NT2/D1 (cell line): ENCODE measurements around the gene DNAJC25.

Experiments
- DNase-seq: peaks from one replicate; pipeline ENCODE4 v3.0.0-alpha.2; 2011; ENCODE audit warnings: low read depth, low spot score
- H3K27me3 ChIP-seq: 2 replicates; pipeline ENCODE4 v1.6.0; 2011; ENCODE audit warnings: mild to moderate bottlenecking; ENCODE audit not compliant: insufficient read length, insufficient read depth
- H3K36me3 ChIP-seq: 2 replicates; pipeline ENCODE4 v1.6.1; 2011; ENCODE audit warnings: mild to moderate bottlenecking, low read length, mixed read lengths; ENCODE audit not compliant: insufficient read depth, insufficient read length
- H3K4me1 ChIP-seq: 2 replicates; pipeline ENCODE4 v1.5.1; 2011; ENCODE audit not compliant: insufficient read depth, insufficient read length
- H3K4me3 ChIP-seq: 2 replicates; pipeline ENCODE4 v1.5.1; 2011; ENCODE audit warnings: low read depth; ENCODE audit not compliant: insufficient read length
- H3K9ac ChIP-seq: 2 replicates; pipeline ENCODE4 v1.6.0; 2011; ENCODE audit warnings: low read depth; ENCODE audit not compliant: insufficient read length
- H3K9me3 ChIP-seq: 2 replicates; pipeline ENCODE4 v1.5.1; 2011; ENCODE audit warnings: mild to moderate bottlenecking, low read length; ENCODE audit not compliant: insufficient read depth
- SUZ12 ChIP-seq: IDR thresholded peaks from 2 replicates; pipeline ENCODE4 v1.6.1; 2011; ENCODE audit not compliant: insufficient read length, insufficient read depth; ENCODE audit errors: extremely low read depth
- YY1 ChIP-seq: IDR thresholded peaks from 2 replicates; pipeline ENCODE4 v1.6.1; 2011; ENCODE audit not compliant: insufficient read length, insufficient read depth
- ZNF274 ChIP-seq: IDR thresholded peaks from 2 replicates; pipeline ENCODE4 v1.6.1; 2011; ENCODE audit warnings: mild to moderate bottlenecking, low read depth, low read length

Gene DNAJC25

DNA sequence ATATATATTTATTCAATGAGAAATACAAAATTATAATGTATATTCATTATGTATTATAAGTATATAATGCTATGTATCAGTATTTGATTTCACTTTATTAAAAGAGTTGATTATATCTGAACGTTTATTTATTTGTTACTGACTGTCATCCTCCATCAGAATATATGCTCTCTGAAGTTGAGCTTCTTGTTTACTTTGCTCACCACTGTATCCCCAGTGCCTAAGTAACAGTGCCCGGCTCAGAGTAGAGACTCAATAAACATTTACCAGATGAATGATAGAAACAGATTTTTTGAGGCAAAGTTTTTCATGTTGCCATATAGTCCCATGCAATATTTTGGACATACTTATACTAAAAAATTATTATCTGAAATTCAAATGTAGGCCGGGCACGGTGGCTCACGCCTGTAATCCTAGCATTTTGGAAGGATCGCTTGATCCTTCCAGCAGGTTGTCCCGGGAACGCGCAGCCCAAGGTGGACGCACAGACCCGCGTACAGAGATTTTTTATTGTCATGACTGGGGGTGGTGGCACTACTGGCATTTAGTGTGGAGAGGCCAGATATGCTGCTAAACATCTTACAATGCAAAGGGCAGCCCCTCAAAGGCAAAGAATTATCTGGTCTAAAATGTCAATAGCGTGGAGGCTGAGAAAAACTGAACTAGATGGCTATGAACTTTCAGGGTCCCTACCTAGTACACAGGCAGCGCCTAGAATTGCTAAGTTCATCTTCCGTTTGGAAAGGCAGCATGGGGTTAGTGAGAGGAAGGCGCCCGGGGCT lies 761 bp upstream of the DNAJC25 start:
- H3K9me3 ChIP-seq: no peaks in the 10 kb centered on the region
- H3K4me3 ChIP-seq: peak overlapping the region; percentile 98
- H3K9ac ChIP-seq: peak overlapping the region; percentile 88
- H3K36me3 ChIP-seq: peaks cover 19% of the 10 kb centered on the region
- DNase-seq: no peak
- no peaks in the 10 kb centered on the region for H3K4me1 ChIP-seq
- no peaks in the 10 kb centered on the region for H3K27me3 ChIP-seq
- TF ChIP-seq SUZ12 (no peak), ZNF274 (no peak), YY1 (no peak)

DNA sequence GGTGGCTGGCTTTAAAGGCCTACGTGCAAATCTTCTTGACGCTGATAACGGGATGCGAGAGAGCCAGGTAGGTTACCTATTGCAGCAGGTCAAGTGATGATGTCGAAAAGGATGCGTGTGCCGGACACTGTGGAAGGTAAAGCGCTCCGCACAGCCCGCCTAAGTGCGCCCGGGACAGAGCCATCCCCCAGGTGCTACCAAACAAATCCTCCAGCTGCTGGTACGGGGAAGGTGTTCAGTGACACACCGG lies 245 bp upstream of the DNAJC25 start:
- Histone ChIP-seq H3K4me1 (no peaks in the 10 kb centered on the region), H3K9ac (peak overlapping the region; percentile 88), H3K36me3 (peaks cover 19% of the 10 kb centered on the region), H3K9me3 (no peaks in the 10 kb centered on the region), H3K27me3 (no peaks in the 10 kb centered on the region), H3K4me3 (peak overlapping the region; percentile 98)
- DNase-seq: no peak
- TF ChIP-seq YY1 (no peak), SUZ12 (no peak), ZNF274 (no peak)

DNA sequence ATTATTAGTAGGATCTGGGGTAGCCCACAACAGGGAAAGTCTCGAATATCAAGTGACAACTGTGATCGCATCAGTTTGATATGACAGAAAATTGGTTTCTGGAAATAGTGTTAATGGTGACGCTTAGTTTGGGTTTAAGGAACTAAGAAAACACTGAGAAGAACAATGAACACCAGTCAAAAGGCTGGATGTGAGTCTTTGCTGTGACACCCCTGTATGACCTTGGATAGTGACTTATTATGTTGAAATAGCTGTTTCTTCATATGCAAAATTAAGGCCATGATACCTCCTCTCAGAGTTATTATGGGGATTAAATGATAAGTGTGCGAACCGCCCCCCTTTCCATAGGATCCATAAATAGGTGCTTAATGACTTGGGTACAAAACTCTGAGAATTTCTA lies 926 bp downstream of the DNAJC25 start:
- no peak for TF ChIP-seq SUZ12
- no peak for TF ChIP-seq YY1
- no peak for TF ChIP-seq ZNF274
- Histone ChIP-seq H3K4me3 (peak overlapping the region; percentile 98), H3K27me3 (no peaks in the 10 kb centered on the region), H3K36me3 (peaks cover 20% of the 10 kb centered on the region), H3K4me1 (no peaks in the 10 kb centered on the region), H3K9ac (peak overlapping the region; percentile 98), H3K9me3 (0 out of 2 replicates have a peak, but pooled peaks cover 7% of the 10 kb centered on the region)
- DNase-seq: no peak

DNA sequence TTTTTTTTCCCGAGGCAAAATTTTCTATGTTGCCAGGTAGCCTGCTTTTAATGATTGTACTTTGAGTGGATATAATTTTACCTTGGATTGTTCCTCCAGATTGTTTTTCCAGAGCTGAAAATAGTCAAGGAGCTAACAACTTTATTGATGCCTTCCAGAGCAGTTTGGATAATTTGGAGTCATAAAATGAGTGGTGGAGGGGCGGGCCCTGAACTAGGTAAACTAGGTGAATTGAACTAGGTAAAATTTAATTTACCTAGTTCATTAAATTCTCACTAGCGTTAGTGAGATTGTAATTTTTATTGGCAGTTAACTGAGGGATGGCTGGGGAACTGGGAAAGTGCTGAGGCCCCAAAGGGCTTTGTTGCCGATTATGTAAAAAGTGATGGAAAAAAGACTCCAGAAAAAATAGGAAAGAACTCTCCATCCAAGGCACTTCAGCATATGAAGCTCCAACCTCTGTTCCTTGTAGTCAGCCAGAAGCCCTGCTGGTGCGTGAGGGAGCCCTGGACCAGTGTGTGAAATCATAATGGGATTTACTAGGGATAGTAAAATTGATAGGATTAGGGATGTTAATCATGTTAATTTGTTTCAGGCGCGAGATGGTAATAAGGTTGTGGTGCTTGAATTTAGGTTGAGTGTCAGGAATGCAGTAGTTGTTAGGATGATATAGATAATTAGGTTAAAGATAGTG lies 1.7 kb downstream of the DNAJC25 start:
- peaks cover 22% of the 10 kb centered on the region for H3K36me3 ChIP-seq
- no peaks in the 10 kb centered on the region for H3K4me1 ChIP-seq
- H3K4me3 ChIP-seq: no peak overlapping the region
- H3K27me3 ChIP-seq: no peaks in the 10 kb centered on the region
- peak overlapping the region; percentile 98 for H3K9ac ChIP-seq
- TF ChIP-seq YY1: no peak
- no peak for TF ChIP-seq ZNF274
- no peak for TF ChIP-seq SUZ12
- H3K9me3 ChIP-seq: peaks cover 9% of the 10 kb centered on the region; the same call in 1 of the 2 replicates
- DNase-seq: no peak

DNA sequence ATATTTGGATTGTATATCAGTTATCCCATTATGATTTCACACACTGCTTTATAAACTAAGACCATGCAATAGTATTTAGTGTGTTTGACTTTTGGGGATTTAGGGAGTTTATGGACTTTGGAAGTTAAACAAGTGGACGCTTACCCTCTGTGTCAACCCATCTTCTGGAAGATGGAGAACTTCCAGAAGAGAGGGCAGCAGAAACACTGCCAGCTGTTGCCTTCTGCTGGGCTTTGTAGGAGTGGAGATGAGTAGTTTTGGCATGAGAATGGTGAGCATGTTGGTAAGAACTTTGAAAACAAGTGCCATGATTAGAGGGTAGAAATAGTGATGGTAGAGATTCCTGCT lies 2.2 kb downstream of the DNAJC25 start:
- no peaks in the 10 kb centered on the region for H3K4me1 ChIP-seq
- DNase-seq: no peak
- no peaks in the 10 kb centered on the region for H3K27me3 ChIP-seq
- peaks cover 22% of the 10 kb centered on the region for H3K36me3 ChIP-seq
- no peak overlapping the region for H3K9ac ChIP-seq
- H3K4me3 ChIP-seq: no peak overlapping the region
- TF ChIP-seq ZNF274 (no peak), YY1 (no peak), SUZ12 (no peak)
- H3K9me3 ChIP-seq: peaks cover 14% of the 10 kb centered on the region

DNA sequence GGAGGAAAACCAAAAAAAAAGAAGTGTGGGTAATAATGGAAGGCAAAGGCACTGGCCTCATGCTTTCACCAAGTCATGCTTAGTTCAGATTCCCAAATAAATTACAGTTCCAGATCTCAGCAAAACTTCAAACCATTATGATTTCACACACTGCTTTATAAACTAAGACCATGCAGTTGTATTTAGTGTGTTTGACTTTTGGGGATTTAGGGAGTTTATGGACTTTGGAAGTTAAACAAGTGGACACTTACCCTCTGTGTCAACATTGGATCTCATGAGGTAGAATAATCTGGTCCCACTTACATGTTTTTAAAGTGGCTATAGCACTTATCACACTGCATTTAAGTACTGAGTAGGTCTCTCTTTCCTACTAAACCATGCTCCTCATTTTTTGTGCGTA lies 3.7 kb downstream of the DNAJC25 start:
- H3K9ac ChIP-seq: no peak overlapping the region
- TF ChIP-seq ZNF274 (no peak), SUZ12 (no peak), YY1 (no peak)
- no peak for DNase-seq
- H3K27me3 ChIP-seq: no peaks in the 10 kb centered on the region
- H3K4me3 ChIP-seq: no peak overlapping the region
- H3K4me1 ChIP-seq: no peaks in the 10 kb centered on the region
- peaks cover 22% of the 10 kb centered on the region for H3K36me3 ChIP-seq
- H3K9me3 ChIP-seq: peaks cover 29% of the 10 kb centered on the region

DNA sequence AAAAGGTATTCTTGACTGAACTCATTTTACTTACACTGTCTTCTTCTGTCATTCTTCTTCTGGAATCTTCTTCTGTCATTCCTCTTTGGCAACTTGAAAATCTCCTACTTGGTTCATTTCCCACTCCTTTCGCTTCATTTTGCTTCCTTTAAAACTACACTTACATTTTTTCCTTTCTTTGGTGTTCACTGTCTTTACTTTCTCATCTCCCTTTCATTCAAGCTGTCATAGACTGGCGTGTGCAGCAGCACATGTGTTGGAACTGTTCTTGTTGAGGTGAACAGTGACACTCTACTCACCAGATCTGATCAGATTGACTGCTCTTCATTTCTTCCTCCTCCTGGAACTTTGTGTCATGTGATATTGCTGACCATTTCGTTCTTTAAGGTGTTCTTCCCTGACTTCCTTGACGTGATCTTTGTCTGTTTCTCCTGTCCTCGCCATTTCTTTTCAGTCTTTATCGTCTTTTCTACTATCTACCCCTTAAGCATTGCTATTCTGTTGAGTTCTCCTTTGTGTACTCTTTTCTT lies 6.4 kb downstream of the DNAJC25 start:
- Histone ChIP-seq H3K9ac (no peak overlapping the region), H3K36me3 (peaks cover 20% of the 10 kb centered on the region), H3K27me3 (no peaks in the 10 kb centered on the region), H3K4me3 (no peak overlapping the region), H3K4me1 (no peaks in the 10 kb centered on the region), H3K9me3 (peaks cover 29% of the 10 kb centered on the region)
- DNase-seq: no peak
- TF ChIP-seq ZNF274: no peak
- TF ChIP-seq SUZ12: no peak
- no peak for TF ChIP-seq YY1
